K562 (cell line): ENCODE results near the gene MRPL11. TPM values are rescaled to one million over a fixed set of nuclear protein-coding genes. Genes with fewer than 3 reads are reported as not detected.

Source experiments
- CXXC5 ChIP-seq: fragments of 250-450 bp; sonication (Bioruptor Pico); IDR thresholded peaks from 2 replicates; pipeline ENCODE4 v1.8.0; 2022; ENCODE audit warnings: inconsistent platforms, mild to moderate bottlenecking, moderate library complexity
- DNMT1 ChIP-seq: fragments of 450-650 bp; IDR thresholded peaks from 2 replicates; pipeline ENCODE4 v1.6.1; 2016; ENCODE audit warnings: antibody characterized with exemption, mild to moderate bottlenecking
- GATA2 ChIP-seq: sonication (generic); formaldehyde crosslinking; IDR thresholded peaks from 2 replicates; pipeline ENCODE4 v1.4.0; 2020; ENCODE audit warnings: mild to moderate bottlenecking, missing genetic modification reagents
- KLF10 ChIP-seq: fragments of 250-450 bp; sonication (Bioruptor Pico); IDR thresholded peaks from 2 replicates; pipeline ENCODE4 v1.6.1; 2021; ENCODE audit warnings: matching md5 sums
- ZNF175 ChIP-seq: fragments of 200-800 bp; sonication (Bioruptor generic); IDR thresholded peaks from 2 replicates; pipeline ENCODE4 v1.6.1; 2016; ENCODE audit warnings: low read depth, mild to moderate bottlenecking, missing genetic modification characterization, missing compliant biosample characterization
- polyA plus RNA-seq, 8 experiments: library from polyadenylated mRNA; depleted of rRNA in 4 of 8; stranded (reverse) in 5 of 8; unstranded in 3 of 8; fragments of >200 nt; fragmentation: Nextera tagmentation in 2 of 8; fragmentation: Illumina TruSeq in 1 of 8; extraction: Ambion mirVana in 2 of 8; extraction: Trizol in 1 of 8; gene quantifications; 2 replicates each; pipeline versions ENCODE4 v1.2.1 to v1.2.3, GENCODE V29; 2011 to 2014; ENCODE audit warnings: inconsistent platforms in 1 of 8, missing spikeins in 1 of 8
- total RNA-seq, 7 experiments: library from RNA; depleted of rRNA in 6 of 7; stranded (reverse); fragments of >200 nt in 6 of 7; fragmentation: Illumina TruSeq in 2 of 7; extraction: Trizol in 2 of 7; gene quantifications; 2 replicates each; pipeline versions ENCODE4 v1.2.1 to v1.2.3, GENCODE V29; 2011 to 2021; ENCODE audit warnings: low replicate concordance in 1 of 7
- TF ChIP-seq, protein P1 (sequence below): sonication (generic); formaldehyde crosslinking; IDR thresholded peaks from 2 replicates; pipeline ENCODE4 v1.8.1; 2023; ENCODE audit warnings: missing genetic modification reagents, mild to moderate bottlenecking, borderline replicate concordance
- TF ChIP-seq, protein P2 (sequence below), 2 experiments: fragments of 450-650 bp; IDR thresholded peaks; 2 replicates each; pipeline ENCODE4 v1.6.1; 2016
- TF ChIP-seq, protein P3 (sequence below): fragments of 450-650 bp; IDR thresholded peaks from 2 replicates; pipeline ENCODE4 v1.6.1; 2017; ENCODE audit warnings: antibody characterized with exemption
- TF ChIP-seq, protein P4 (sequence below): fragments of 250-450 bp; sonication (Bioruptor Pico); IDR thresholded peaks from 2 replicates; pipeline ENCODE4 v1.9.0; 2021; ENCODE audit warnings: mild to moderate bottlenecking, inconsistent platforms
- TF ChIP-seq, protein P5 (sequence below): fragments of 450-650 bp; IDR thresholded peaks from 2 replicates; pipeline ENCODE4 v1.6.1; 2017; ENCODE audit warnings: mild to moderate bottlenecking, moderate library complexity

Gene MRPL11
- total and polyA plus RNA-seq, 9 of the 15 experiments (the other 6 are each of a cell fraction or from before 2014, with no cell fraction given): 33.0 to 173 (median 91.9) TPM

DNA sequence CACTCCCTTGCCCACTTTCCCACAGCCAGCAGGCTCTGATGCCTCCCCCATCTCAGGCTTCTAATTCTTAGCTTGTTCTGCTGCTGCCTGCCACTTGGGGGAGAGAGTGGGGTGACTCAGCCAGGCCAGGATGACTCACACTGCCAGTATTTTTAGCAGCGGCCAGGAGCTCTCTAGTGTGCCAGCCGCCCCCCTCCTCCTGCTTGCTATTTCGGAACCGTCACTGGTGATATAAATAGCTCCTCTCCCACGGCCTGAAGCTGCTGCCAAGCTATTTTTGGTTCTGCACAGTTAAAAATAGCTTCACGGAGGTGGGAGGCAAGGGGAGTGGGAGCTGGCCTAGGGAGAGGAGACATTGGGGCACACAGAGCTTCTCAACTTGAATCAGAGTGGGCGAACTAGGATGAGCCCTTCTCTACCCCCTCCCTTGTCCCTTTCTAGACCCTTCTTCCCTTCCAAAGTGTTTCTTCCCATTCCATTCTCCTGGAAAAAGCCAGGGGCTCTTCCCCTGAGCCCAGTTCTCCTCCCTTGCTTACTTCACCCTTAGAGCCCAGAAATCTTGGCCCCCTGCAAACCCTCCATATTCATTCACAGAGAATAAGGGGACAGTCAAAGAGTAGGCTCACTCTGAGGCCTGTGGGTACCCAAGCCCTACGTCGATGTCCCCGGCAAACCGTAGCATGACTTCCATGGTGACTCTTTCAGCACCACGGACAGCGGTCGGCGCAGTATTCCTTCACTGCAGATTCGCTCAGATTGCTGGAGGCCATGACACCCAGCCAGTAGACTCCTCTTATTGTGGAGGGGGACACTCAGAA, 20.3 kb downstream of the MRPL11 start (continued):
- TF ChIP-seq, protein P1, sequence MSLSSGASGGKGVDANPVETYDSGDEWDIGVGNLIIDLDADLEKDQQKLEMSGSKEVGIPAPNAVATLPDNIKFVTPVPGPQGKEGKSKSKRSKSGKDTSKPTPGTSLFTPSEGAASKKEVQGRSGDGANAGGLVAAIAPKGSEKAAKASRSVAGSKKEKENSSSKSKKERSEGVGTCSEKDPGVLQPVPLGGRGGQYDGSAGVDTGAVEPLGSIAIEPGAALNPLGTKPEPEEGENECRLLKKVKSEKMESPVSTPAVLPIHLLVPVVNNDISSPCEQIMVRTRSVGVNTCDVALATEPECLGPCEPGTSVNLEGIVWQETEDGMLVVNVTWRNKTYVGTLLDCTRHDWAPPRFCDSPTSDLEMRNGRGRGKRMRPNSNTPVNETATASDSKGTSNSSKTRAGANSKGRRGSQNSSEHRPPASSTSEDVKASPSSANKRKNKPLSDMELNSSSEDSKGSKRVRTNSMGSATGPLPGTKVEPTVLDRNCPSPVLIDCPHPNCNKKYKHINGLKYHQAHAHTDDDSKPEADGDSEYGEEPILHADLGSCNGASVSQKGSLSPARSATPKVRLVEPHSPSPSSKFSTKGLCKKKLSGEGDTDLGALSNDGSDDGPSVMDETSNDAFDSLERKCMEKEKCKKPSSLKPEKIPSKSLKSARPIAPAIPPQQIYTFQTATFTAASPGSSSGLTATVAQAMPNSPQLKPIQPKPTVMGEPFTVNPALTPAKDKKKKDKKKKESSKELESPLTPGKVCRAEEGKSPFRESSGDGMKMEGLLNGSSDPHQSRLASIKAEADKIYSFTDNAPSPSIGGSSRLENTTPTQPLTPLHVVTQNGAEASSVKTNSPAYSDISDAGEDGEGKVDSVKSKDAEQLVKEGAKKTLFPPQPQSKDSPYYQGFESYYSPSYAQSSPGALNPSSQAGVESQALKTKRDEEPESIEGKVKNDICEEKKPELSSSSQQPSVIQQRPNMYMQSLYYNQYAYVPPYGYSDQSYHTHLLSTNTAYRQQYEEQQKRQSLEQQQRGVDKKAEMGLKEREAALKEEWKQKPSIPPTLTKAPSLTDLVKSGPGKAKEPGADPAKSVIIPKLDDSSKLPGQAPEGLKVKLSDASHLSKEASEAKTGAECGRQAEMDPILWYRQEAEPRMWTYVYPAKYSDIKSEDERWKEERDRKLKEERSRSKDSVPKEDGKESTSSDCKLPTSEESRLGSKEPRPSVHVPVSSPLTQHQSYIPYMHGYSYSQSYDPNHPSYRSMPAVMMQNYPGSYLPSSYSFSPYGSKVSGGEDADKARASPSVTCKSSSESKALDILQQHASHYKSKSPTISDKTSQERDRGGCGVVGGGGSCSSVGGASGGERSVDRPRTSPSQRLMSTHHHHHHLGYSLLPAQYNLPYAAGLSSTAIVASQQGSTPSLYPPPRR (CRISPR knock-in tag): no peak
- TF ChIP-seq, protein P2, sequence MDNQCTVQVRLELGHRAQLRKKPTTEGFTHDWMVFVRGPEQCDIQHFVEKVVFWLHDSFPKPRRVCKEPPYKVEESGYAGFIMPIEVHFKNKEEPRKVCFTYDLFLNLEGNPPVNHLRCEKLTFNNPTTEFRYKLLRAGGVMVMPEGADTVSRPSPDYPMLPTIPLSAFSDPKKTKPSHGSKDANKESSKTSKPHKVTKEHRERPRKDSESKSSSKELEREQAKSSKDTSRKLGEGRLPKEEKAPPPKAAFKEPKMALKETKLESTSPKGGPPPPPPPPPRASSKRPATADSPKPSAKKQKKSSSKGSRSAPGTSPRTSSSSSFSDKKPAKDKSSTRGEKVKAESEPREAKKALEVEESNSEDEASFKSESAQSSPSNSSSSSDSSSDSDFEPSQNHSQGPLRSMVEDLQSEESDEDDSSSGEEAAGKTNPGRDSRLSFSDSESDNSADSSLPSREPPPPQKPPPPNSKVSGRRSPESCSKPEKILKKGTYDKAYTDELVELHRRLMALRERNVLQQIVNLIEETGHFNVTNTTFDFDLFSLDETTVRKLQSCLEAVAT (IDR thresholded peaks at IDR 0.05): no peak
- TF ChIP-seq KLF10 (CRISPR knock-in tag) (no peak), DNMT1 (no peak), ZNF175 (CRISPR knock-in tag) (0 out of 2 replicates have a peak, but pooled peaks have one; percentile 27), CXXC5 (CRISPR knock-in tag) (0 out of 2 replicates have a peak, but pooled peaks have one; percentile 40), GATA2 (CRISPR knock-in tag) (peak; percentile 51; the same call in 1 of the 2 replicates)
- TF ChIP-seq, protein P3, sequence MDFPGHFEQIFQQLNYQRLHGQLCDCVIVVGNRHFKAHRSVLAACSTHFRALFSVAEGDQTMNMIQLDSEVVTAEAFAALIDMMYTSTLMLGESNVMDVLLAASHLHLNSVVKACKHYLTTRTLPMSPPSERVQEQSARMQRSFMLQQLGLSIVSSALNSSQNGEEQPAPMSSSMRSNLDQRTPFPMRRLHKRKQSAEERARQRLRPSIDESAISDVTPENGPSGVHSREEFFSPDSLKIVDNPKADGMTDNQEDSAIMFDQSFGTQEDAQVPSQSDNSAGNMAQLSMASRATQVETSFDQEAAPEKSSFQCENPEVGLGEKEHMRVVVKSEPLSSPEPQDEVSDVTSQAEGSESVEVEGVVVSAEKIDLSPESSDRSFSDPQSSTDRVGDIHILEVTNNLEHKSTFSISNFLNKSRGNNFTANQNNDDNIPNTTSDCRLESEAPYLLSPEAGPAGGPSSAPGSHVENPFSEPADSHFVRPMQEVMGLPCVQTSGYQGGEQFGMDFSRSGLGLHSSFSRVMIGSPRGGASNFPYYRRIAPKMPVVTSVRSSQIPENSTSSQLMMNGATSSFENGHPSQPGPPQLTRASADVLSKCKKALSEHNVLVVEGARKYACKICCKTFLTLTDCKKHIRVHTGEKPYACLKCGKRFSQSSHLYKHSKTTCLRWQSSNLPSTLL: no peak
- TF ChIP-seq, protein P4, sequence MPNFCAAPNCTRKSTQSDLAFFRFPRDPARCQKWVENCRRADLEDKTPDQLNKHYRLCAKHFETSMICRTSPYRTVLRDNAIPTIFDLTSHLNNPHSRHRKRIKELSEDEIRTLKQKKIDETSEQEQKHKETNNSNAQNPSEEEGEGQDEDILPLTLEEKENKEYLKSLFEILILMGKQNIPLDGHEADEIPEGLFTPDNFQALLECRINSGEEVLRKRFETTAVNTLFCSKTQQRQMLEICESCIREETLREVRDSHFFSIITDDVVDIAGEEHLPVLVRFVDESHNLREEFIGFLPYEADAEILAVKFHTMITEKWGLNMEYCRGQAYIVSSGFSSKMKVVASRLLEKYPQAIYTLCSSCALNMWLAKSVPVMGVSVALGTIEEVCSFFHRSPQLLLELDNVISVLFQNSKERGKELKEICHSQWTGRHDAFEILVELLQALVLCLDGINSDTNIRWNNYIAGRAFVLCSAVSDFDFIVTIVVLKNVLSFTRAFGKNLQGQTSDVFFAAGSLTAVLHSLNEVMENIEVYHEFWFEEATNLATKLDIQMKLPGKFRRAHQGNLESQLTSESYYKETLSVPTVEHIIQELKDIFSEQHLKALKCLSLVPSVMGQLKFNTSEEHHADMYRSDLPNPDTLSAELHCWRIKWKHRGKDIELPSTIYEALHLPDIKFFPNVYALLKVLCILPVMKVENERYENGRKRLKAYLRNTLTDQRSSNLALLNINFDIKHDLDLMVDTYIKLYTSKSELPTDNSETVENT (CRISPR knock-in tag): no peak
- TF ChIP-seq, protein P5, sequence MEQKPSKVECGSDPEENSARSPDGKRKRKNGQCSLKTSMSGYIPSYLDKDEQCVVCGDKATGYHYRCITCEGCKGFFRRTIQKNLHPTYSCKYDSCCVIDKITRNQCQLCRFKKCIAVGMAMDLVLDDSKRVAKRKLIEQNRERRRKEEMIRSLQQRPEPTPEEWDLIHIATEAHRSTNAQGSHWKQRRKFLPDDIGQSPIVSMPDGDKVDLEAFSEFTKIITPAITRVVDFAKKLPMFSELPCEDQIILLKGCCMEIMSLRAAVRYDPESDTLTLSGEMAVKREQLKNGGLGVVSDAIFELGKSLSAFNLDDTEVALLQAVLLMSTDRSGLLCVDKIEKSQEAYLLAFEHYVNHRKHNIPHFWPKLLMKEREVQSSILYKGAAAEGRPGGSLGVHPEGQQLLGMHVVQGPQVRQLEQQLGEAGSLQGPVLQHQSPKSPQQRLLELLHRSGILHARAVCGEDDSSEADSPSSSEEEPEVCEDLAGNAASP: no peak
